BLaER1 (cell line): ENCODE results near the gene AURKAIP1.

Source experiments
- H3K27ac ChIP-seq: shearing (Covaris generic); formaldehyde crosslinking; 2 replicates; pipeline ENCODE4 v1.8.1; 2022
- H3K27me3 ChIP-seq: shearing (Covaris generic); formaldehyde crosslinking; 2 replicates; pipeline ENCODE4 v1.8.1; 2022
- H3K36me3 ChIP-seq: shearing (Covaris generic); formaldehyde crosslinking; 2 replicates; pipeline ENCODE4 v1.8.1; 2022
- H3K4me1 ChIP-seq: shearing (Covaris generic); formaldehyde crosslinking; 2 replicates; pipeline ENCODE4 v1.8.1; 2022
- H3K4me2 ChIP-seq: shearing (Covaris generic); formaldehyde crosslinking; 2 replicates; pipeline ENCODE4 v1.8.1; 2022
- H3K4me3 ChIP-seq: shearing (Covaris generic); formaldehyde crosslinking; 2 replicates; pipeline ENCODE4 v1.8.1; 2022
- H3K9ac ChIP-seq: shearing (Covaris generic); formaldehyde crosslinking; 2 replicates; pipeline ENCODE4 v1.8.1; 2022
- H3K9me3 ChIP-seq: shearing (Covaris generic); formaldehyde crosslinking; 2 replicates; pipeline ENCODE4 v1.8.1; 2022
- H4K20me1 ChIP-seq: shearing (Covaris generic); formaldehyde crosslinking; 2 replicates; pipeline ENCODE4 v1.8.1; 2022
- Cebpa-rat ChIP-seq: shearing (Covaris generic); IDR thresholded peaks from 2 replicates; pipeline ENCODE4 v1.8.1; 2022

AURKAIP1 gene

DNA sequence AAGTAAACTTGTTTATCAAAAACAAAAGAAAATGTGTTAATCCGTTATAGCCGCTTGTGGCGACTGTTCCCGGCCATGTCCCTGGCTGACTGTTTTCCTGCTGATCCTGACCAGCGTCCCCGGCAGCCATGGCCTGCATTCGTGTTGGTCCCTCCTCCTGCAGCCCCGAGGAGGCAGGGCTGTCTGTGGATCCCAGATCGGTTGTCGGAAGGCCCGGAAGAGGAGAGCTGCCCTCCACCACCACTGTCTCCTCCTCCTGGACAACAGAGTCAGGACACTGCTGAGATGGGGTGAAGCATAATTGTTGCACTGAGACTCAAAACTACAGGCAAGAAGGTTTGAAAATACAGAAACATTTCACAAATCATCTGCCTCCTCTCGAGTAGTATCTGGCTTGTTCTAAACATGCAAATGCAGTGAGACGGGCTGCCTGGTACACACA is 13.0 kb downstream of the AURKAIP1 start:
- peaks cover 15% of the 10 kb centered on the region for H3K9me3 ChIP-seq
- no peaks in the 10 kb centered on the region for H4K20me1 ChIP-seq
- no peak overlapping the region for H3K4me2 ChIP-seq
- no peak for TF ChIP-seq Cebpa-rat
- no peak overlapping the region for H3K9ac ChIP-seq
- no peak overlapping the region for H3K27ac ChIP-seq
- no peak overlapping the region for H3K4me3 ChIP-seq
- H3K27me3 ChIP-seq = no peaks in the 10 kb centered on the region
- H3K36me3 ChIP-seq = no peaks in the 10 kb centered on the region
- H3K4me1 ChIP-seq = peaks cover 31% of the 10 kb centered on the region

GRCh38 chr1:1361233-1361981 is 13.6 kb downstream of the AURKAIP1 start:
- Histone ChIP-seq H3K9ac (no peak overlapping the region), H3K36me3 (no peaks in the 10 kb centered on the region), H3K4me1 (peaks cover 33% of the 10 kb centered on the region), H3K4me3 (no peak overlapping the region), H3K9me3 (peaks cover 9% of the 10 kb centered on the region), H3K4me2 (no peak overlapping the region), H4K20me1 (no peaks in the 10 kb centered on the region), H3K27ac (no peak overlapping the region), H3K27me3 (no peaks in the 10 kb centered on the region)
- TF ChIP-seq Cebpa-rat = no peak

- Histone ChIP-seq H3K4me1 (peaks cover 33% of the 10 kb centered on the region), H4K20me1 (no peaks in the 10 kb centered on the region), H3K9ac (no peak overlapping the region), H3K4me2 (no peak overlapping the region), H3K36me3 (no peaks in the 10 kb centered on the region), H3K4me3 (no peak overlapping the region), H3K27ac (no peak overlapping the region), H3K9me3 (peaks cover 1% of the 10 kb centered on the region; the same call in 1 of the 2 replicates), H3K27me3 (no peaks in the 10 kb centered on the region)
- no peak for TF ChIP-seq Cebpa-rat
These were observed 14.4 kb downstream of the AURKAIP1 start for GRCh38 chr1:1360506-1361169.

DNA sequence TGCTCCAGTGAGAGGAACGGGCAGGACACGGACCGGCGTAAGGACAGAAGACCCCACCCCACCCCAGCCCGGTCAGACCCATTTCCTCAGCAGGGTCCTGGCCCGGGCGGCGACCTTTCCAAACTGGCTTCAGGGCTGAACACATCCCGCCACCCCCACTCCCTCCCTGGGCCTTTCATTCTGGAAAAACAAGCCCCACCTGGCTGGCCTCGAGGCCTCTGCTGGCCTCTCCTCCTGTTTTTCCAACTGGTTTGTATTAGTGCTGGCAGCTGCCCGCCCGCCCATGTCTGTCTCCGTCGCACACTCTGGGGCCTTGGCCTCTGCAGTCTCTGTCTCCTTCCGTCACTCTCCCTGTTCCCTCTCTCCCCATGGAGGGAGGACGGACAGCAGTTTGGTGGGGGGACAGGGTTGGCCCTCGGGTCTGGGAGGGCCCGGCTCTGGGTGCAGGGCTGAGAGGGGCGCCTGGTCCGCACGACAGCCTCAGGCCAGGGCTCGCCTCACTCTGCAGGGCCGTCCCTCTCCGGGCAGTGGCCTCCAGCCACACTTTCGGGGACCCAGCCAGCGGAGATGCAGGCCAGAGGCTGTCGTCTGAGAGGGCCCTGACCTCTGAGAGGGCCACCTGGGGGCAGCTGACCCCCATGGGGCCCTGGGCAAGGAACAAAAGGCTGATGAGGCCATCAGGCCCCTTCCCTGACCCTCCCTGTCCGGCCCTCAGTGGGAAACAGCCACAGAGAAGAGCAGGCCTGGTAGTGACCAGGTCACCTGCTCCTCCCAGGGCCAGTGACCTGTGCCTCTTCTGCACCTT is 15.1 kb downstream of the AURKAIP1 start:
- no peak for TF ChIP-seq Cebpa-rat
- H4K20me1 ChIP-seq = no peaks in the 10 kb centered on the region
- H3K4me1 ChIP-seq = peaks cover 34% of the 10 kb centered on the region
- H3K36me3 ChIP-seq = no peaks in the 10 kb centered on the region
- no peaks in the 10 kb centered on the region for H3K9me3 ChIP-seq
- no peak overlapping the region for H3K27ac ChIP-seq
- no peak overlapping the region for H3K4me3 ChIP-seq
- peak overlapping the region; percentile 97 for H3K4me2 ChIP-seq
- H3K9ac ChIP-seq = no peak overlapping the region
- peaks cover 7% of the 10 kb centered on the region for H3K27me3 ChIP-seq

GRCh38 chr1:1359308-1359663 is 15.7 kb downstream of the AURKAIP1 start:
- Histone ChIP-seq H3K4me2 (peak overlapping the region; percentile 97), H3K9ac (peak overlapping the region; percentile 61; the same call in 1 of the 2 replicates), H4K20me1 (peaks cover 3% of the 10 kb centered on the region), H3K4me3 (peak overlapping the region; percentile 44), H3K9me3 (no peaks in the 10 kb centered on the region), H3K4me1 (peaks cover 40% of the 10 kb centered on the region), H3K27me3 (peaks cover 13% of the 10 kb centered on the region), H3K27ac (peak overlapping the region; percentile 58), H3K36me3 (no peaks in the 10 kb centered on the region)
- TF ChIP-seq Cebpa-rat = no peak

GRCh38 chr1:1358433-1359271 is 16.4 kb downstream of the AURKAIP1 start, which contains the start of gene MXRA8:
Gene MXRA8 (minus strand): TSS chr1:1358555. CDS start chr1:1358504, 51 bp downstream.
- Histone ChIP-seq H3K36me3 (no peaks in the 10 kb centered on the region), H4K20me1 (peaks cover 9% of the 10 kb centered on the region), H3K4me1 (peaks cover 46% of the 10 kb centered on the region), H3K4me3 (peak within 1 kb of the TSS; percentile 44), H3K27ac (peak within 1 kb of the TSS; percentile 58), H3K4me2 (peak within 1 kb of the TSS; percentile 97), H3K9ac (peak within 1 kb of the TSS; percentile 61; the same call in 1 of the 2 replicates), H3K9me3 (no peaks in the 10 kb centered on the region), H3K27me3 (peaks cover 19% of the 10 kb centered on the region)
- TF ChIP-seq Cebpa-rat = no peak

DNA sequence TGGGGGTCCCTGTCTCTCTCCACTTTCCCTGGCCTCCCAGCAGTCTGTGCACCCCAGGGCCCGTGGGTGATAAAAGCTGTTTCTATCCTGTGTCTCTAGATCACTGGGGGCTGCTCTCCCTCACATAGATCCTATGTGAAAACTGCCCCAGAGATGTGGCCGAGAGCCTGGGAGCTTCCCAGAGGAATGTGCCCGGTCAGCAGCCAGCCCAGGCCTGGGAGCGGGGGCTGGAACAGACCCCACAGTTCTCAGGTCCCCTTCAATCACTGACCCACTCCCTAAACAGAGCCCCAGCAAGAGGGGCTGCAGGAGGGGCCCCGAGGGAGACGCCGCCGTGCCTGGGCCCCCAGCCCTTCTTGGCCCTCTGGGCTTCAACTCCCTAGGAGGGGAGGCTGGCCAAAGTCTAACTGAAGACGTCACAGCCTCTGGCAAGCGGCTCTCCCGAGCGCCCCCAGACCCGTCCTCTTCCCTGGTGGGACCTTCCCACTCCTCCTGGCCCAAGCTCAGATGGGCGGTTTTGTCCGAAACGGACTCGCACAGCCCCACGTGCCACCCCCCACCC is 17.1 kb downstream of the AURKAIP1 start:
- peaks cover 26% of the 10 kb centered on the region for H3K27me3 ChIP-seq
- H3K9me3 ChIP-seq = no peaks in the 10 kb centered on the region
- no peaks in the 10 kb centered on the region for H3K36me3 ChIP-seq
- no peak for TF ChIP-seq Cebpa-rat
- no peak overlapping the region for H3K9ac ChIP-seq
- H3K4me2 ChIP-seq = peak overlapping the region; percentile 97
- H3K27ac ChIP-seq = peak overlapping the region; percentile 58; the same call in 1 of the 2 replicates
- no peak overlapping the region for H3K4me3 ChIP-seq
- peaks cover 53% of the 10 kb centered on the region for H3K4me1 ChIP-seq
- H4K20me1 ChIP-seq = peaks cover 16% of the 10 kb centered on the region

DNA sequence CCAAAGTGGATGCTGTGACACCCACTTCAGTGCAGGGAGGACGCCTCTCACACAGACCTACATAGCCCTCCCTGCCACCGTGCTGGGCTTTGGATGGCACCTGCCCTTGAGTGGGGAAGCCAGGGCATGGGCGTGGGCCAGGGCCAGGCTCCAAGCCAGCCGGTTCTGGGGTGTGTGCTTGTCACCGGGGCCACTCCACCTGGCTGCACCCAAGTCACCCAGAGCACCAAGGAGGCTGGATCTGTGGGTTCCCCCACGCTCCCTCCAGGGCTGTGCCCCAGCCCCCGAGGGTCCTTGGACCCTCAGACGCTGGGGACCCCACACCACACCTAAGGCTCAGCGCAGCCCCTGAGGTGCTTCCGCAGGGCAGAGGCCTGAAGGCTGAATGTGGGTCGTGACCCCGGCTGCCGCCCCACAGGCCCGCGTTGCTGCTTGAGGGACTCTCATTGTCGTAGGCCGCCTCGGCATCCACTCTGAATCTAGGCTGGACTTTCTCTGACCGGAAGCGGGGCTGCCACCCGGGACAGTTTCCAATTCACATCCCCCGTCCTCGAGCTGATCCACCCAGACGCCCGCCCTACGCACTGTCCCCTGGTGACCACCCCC is 18.1 kb downstream of the AURKAIP1 start:
- H3K4me2 ChIP-seq = peak overlapping the region; percentile 97; the same call in 1 of the 2 replicates
- peaks cover 64% of the 10 kb centered on the region for H3K4me1 ChIP-seq
- H3K27me3 ChIP-seq = peaks cover 37% of the 10 kb centered on the region
- H3K27ac ChIP-seq = no peak overlapping the region
- H3K4me3 ChIP-seq = no peak overlapping the region
- no peak for TF ChIP-seq Cebpa-rat
- no peaks in the 10 kb centered on the region for H3K36me3 ChIP-seq
- no peaks in the 10 kb centered on the region for H3K9me3 ChIP-seq
- no peak overlapping the region for H3K9ac ChIP-seq
- peaks cover 27% of the 10 kb centered on the region for H4K20me1 ChIP-seq
